RWPE2 (cell line): ENCODE data around the gene GADD45A.
A peak's percentile ranks its signal among the peaks of the same experiment; 100 is the strongest.

Experiments used
- ATAC-seq: fragments of 200-7000 bp; cut with Tn5 transposase; 3 replicates; pipeline ENCODE4 v1.9.1; 2021; ENCODE audit warnings: low read depth
- DNase-seq: peaks from one replicate; pipeline ENCODE4 v3.0.0-alpha.2; 2020; ENCODE audit warnings: low spot score
- H3K27ac ChIP-seq: fragments of 450-650 bp; 2 replicates; pipeline ENCODE4 v1.5.1; 2017; ENCODE audit warnings: mild to moderate bottlenecking; ENCODE audit not compliant: poor library complexity, severe bottlenecking
- H3K27me3 ChIP-seq: fragments of 250-450 bp; sonication (Bioruptor Pico); 2 replicates; pipeline ENCODE4 v1.5.1; 2021; ENCODE audit warnings: mild to moderate bottlenecking, moderate library complexity; ENCODE audit not compliant: insufficient read depth, poor library complexity, severe bottlenecking
- H3K36me3 ChIP-seq: fragments of 250-450 bp; sonication (Bioruptor Pico); 2 replicates; pipeline ENCODE4 v1.5.1; 2020; ENCODE audit warnings: low read depth, mild to moderate bottlenecking, moderate library complexity
- H3K4me1 ChIP-seq: fragments of 250-450 bp; sonication (Bioruptor Pico); 2 replicates; pipeline ENCODE4 v1.5.1; 2021; ENCODE audit warnings: mild to moderate bottlenecking, moderate library complexity; ENCODE audit not compliant: insufficient read depth, poor library complexity, severe bottlenecking
- H3K4me3 ChIP-seq: fragments of 250-450 bp; sonication (Bioruptor Pico); 2 replicates; pipeline ENCODE4 v1.5.1; 2021; ENCODE audit warnings: mild to moderate bottlenecking, moderate library complexity; ENCODE audit not compliant: severe bottlenecking
- H3K9me3 ChIP-seq: fragments of 250-450 bp; sonication (Bioruptor Pico); 2 replicates; pipeline ENCODE4 v1.5.1; 2021; ENCODE audit warnings: mild to moderate bottlenecking, moderate library complexity; ENCODE audit not compliant: severe bottlenecking
- CTCF ChIP-seq: fragments of 450-650 bp; IDR thresholded peaks from one replicate; pipeline ENCODE4 v1.5.1; 2017; ENCODE audit warnings: mild to moderate bottlenecking, moderate library complexity; ENCODE audit not compliant: poor library complexity, severe bottlenecking

The GADD45A gene

GRCh38 chr1:67677930-67678329, 7.1 kb upstream of the GADD45A start:
- no peaks in the 10 kb centered on the region for H3K27me3 ChIP-seq
- DNase-seq (no peak), ATAC-seq (no peak)
- H3K27ac ChIP-seq, result no peak overlapping the region
- no peaks in the 10 kb centered on the region for H3K9me3 ChIP-seq
- no peak overlapping the region for H3K4me3 ChIP-seq
- H3K4me1 ChIP-seq, result peaks cover 7% of the 10 kb centered on the region
- no peaks in the 10 kb centered on the region for H3K36me3 ChIP-seq
- TF ChIP-seq CTCF, result no peak

- Histone ChIP-seq H3K36me3 (no peaks in the 10 kb centered on the region), H3K27ac (peak overlapping the region; percentile 18), H3K4me3 (no peak overlapping the region), H3K27me3 (no peaks in the 10 kb centered on the region), H3K4me1 (peaks cover 24% of the 10 kb centered on the region), H3K9me3 (no peaks in the 10 kb centered on the region)
- DNase-seq (no peak), ATAC-seq (peak; percentile 60)
- TF ChIP-seq CTCF, result no peak
Observed at GRCh38 chr1:67679691-67680090, 5.3 kb upstream of the GADD45A start.

- TF ChIP-seq CTCF, result no peak
- no peak overlapping the region for H3K4me3 ChIP-seq
- peak overlapping the region; percentile 18 for H3K27ac ChIP-seq
- H3K9me3 ChIP-seq, result no peaks in the 10 kb centered on the region
- H3K36me3 ChIP-seq, result peaks cover 3% of the 10 kb centered on the region
- DNase-seq (no peak), ATAC-seq (no peak)
- no peaks in the 10 kb centered on the region for H3K27me3 ChIP-seq
- peaks cover 24% of the 10 kb centered on the region for H3K4me1 ChIP-seq
Observed at GRCh38 chr1:67680486-67680885, 4.5 kb upstream of the GADD45A start.

GRCh38 chr1:67682659-67683197, 2.3 kb upstream of the GADD45A start:
- ATAC-seq, result peak; percentile 1
- Histone ChIP-seq H3K27ac (peak overlapping the region; percentile 98), H3K36me3 (peaks cover 25% of the 10 kb centered on the region), H3K4me3 (no peak overlapping the region), H3K27me3 (no peaks in the 10 kb centered on the region), H3K9me3 (no peaks in the 10 kb centered on the region), H3K4me1 (peaks cover 24% of the 10 kb centered on the region)
- no peak for TF ChIP-seq CTCF
- no peak for DNase-seq

- Histone ChIP-seq H3K9me3 (no peaks in the 10 kb centered on the region), H3K27ac (peak overlapping the region; percentile 98), H3K4me1 (peaks cover 30% of the 10 kb centered on the region), H3K4me3 (no peak overlapping the region), H3K36me3 (peaks cover 31% of the 10 kb centered on the region), H3K27me3 (no peaks in the 10 kb centered on the region)
- ATAC-seq (no peak), DNase-seq (no peak)
- no peak for TF ChIP-seq CTCF
Observed at GRCh38 chr1:67683316-67683715, 1.7 kb upstream of the GADD45A start.
